ENCODE results near the gene HAPSTR1.
"Not testable (repeated sequence)": the region's sequence is repeated elsewhere in the genome, so short reads cannot be mapped to it uniquely, and the experiment has no call there.

The HAPSTR1 gene, protein sequence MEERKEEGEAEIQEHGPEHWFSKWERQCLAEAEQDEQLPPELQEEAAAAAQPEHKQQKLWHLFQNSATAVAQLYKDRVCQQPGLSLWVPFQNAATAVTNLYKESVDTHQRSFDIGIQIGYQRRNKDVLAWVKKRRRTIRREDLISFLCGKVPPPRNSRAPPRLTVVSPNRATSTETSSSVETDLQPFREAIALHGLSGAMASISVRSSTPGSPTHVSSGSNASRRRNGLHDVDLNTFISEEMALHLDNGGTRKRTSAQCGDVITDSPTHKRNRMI

DNA sequence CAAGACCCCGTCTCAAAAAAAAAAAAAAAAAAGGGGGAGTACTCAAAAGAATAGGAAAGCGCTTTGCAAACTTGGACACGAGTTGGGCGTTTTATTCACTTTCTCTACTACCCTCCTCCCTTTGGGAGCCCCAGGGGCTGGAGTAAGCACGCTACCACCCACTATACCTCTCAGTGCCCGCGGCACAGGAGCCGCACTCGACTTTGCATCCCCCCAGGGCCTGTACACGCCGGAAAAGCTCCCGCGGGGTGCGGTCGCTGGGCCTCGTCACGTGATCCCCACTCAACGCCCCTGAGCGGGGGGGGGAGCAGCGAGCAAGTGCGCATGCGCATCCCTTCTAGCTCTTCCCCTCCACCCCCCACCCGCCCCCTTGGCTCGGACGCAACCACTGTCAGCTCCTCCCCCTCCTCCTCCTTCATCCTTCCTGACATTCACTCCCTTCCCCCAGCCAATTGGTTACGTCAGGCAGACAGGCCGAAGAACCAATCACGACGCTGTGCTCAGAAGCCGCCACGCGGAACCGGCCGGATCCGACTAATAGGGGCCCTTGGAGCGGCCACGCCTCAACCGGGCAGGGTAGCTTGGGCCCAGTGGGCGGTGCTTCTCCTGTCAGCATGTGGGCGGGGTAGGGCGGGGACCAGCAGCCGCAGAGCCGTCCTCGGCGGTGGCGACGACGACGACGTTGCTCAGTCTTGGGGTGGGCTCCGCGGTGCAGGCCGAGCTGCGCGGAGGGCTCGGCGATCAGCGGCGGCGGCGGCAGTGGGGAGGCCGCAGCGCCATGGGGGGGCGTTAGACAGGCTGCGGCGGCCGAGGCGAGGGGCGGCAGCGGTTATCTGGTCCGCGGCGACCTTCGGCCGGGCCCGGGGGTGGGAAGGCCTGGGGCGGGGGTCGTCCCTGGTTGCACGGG lies at the start of gene HAPSTR1:
Gene HAPSTR1, plus strand, starts transcription at position 685 of the 907 bp plus-strand sequence. CDS start 401 bp downstream, outside the sequence.
- no peaks in the 10 kb centered on the region for H3K27me3 ChIP-seq (ENCODE audit: control insufficient read depth, insufficient read depth, low read length)
- H3K36me3 ChIP-seq (ENCODE audit: control insufficient read depth, insufficient read depth, low read length): peaks cover 3% of the 10 kb centered on the region
- peaks cover 8% of the 10 kb centered on the region for H3K4me1 ChIP-seq (ENCODE audit: control insufficient read depth, insufficient read depth, low read length)
- peak within 1 kb of the TSS; percentile 92 for H3K4me3 ChIP-seq (ENCODE audit: low read depth, low read length)
- H3K9ac ChIP-seq (ENCODE audit: low read depth, low read length): peak within 1 kb of the TSS; percentile 88
- H3K9me3 ChIP-seq (ENCODE audit: control insufficient read depth, insufficient read depth, low read length): no peaks in the 10 kb centered on the region

DNA sequence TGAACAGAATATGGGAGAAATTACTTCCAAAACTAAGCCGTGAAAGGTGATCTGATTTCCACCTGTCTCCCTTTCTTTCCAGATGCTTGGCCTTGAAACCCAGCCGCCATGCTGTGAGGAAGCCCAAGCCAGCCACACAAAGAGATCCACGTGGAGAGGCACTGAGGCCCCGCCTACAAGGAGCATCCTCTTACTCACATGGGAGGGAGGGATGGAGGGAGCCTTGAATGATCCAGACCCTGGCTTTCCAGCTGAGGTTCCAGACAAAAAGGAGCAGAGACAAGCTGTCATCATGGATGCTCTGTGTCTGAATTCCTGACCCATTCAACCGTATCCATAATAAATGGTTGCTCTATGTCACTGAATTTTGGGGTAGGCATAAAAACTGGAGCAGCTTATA lies 48.9 kb upstream of the HAPSTR1 start:
- Histone ChIP-seq H3K36me3 (ENCODE audit: control insufficient read depth, insufficient read depth, low read length) (no peaks in the 10 kb centered on the region), H3K9me3 (ENCODE audit: control insufficient read depth, insufficient read depth, low read length) (no peaks in the 10 kb centered on the region), H3K4me1 (ENCODE audit: control insufficient read depth, insufficient read depth, low read length) (peaks cover 3% of the 10 kb centered on the region), H3K27me3 (ENCODE audit: control insufficient read depth, insufficient read depth, low read length) (no peaks in the 10 kb centered on the region), H3K4me3 (ENCODE audit: low read depth, low read length) (no peak overlapping the region), H3K9ac (ENCODE audit: low read depth, low read length) (no peak overlapping the region)

DNA sequence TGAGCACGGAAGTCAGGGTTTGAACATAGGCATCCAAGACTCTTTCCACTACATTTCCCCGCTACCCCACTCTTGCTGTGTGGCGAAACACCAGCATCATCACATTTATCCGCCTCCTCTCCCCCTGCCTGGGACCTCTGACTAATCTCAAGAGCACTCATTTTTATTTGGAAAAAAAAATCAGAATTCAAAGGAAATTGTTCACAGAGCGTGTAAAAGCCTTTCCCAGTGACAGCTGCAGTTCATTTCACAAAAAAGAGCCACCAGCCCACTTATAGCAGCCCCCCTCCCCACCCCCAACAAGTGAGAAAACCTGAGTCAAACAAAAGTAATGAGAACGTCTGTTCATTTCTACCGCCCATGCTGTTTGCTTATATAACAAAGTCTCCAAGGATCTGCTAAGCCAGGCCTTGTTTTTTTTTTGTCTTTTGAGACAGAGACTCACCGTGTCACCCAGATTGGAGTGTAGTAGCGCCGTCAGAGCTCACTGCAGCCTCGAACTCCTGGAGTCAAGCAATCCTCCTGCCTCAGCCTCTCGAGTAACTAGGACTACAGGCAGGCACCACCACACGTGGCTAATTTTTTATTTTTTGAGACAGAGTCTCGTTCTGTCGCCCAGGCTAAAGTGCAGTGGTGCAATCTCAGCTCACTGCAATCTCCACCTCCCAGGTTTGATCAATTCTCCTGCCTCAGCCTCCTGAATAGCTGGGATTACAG lies 48.3 kb upstream of the HAPSTR1 start:
- H3K9me3 ChIP-seq (ENCODE audit: control insufficient read depth, insufficient read depth, low read length): no peaks in the 10 kb centered on the region
- no peaks in the 10 kb centered on the region for H3K36me3 ChIP-seq (ENCODE audit: control insufficient read depth, insufficient read depth, low read length)
- no peaks in the 10 kb centered on the region for H3K27me3 ChIP-seq (ENCODE audit: control insufficient read depth, insufficient read depth, low read length)
- H3K4me3 ChIP-seq (ENCODE audit: low read depth, low read length): no peak overlapping the region
- H3K9ac ChIP-seq (ENCODE audit: low read depth, low read length): no peak overlapping the region
- H3K4me1 ChIP-seq (ENCODE audit: control insufficient read depth, insufficient read depth, low read length): peaks cover 8% of the 10 kb centered on the region

DNA sequence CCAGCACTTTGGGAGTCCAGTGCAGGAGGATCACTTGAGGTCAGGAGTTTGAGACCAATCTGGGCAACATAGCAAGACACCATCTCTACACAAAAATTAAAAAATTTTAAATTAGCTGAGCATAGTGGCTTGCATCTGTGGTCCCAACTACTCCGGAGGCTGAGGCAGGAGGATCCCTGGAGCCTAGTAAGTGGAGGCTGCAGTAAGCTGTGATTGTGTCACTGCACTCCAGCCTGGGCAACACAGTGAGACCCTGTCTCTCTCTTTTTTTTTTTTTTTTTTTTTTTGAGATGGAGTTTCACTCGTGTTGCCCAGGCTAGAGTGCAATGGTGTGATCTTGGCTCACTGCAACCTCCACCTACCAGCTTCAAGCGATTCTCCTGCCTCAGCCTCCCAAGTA lies 45.9 kb upstream of the HAPSTR1 start:
- H3K27me3 ChIP-seq (ENCODE audit: control insufficient read depth, insufficient read depth, low read length); H3K9ac ChIP-seq (ENCODE audit: low read depth, low read length); H3K9me3 ChIP-seq (ENCODE audit: control insufficient read depth, insufficient read depth, low read length); H3K4me3 ChIP-seq (ENCODE audit: low read depth, low read length); H3K4me1 ChIP-seq (ENCODE audit: control insufficient read depth, insufficient read depth, low read length); H3K36me3 ChIP-seq (ENCODE audit: control insufficient read depth, insufficient read depth, low read length): not testable (repeated sequence)

DNA sequence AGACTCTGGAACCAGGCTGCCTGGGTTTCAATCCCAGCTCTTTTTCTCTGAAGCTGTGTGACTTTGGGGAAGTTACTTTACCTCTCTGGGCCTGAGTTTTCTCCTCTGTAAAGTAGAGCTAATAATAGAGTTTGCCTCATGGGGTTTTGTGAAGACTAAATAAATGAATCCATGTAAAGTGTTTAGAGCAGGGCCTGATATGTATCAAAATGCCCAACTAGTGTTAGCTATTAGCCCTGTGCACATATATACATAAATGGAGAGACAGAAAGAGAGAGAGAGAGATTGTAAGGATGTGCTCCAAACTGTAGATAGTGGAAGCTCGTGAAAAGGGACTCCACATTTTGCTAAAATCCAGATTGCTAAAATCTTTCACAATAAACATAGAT lies 44.8 kb upstream of the HAPSTR1 start:
- Histone ChIP-seq H3K9me3 (ENCODE audit: control insufficient read depth, insufficient read depth, low read length) (no peaks in the 10 kb centered on the region), H3K9ac (ENCODE audit: low read depth, low read length) (no peak overlapping the region), H3K4me1 (ENCODE audit: control insufficient read depth, insufficient read depth, low read length) (peaks cover 10% of the 10 kb centered on the region), H3K4me3 (ENCODE audit: low read depth, low read length) (no peak overlapping the region), H3K36me3 (ENCODE audit: control insufficient read depth, insufficient read depth, low read length) (no peaks in the 10 kb centered on the region), H3K27me3 (ENCODE audit: control insufficient read depth, insufficient read depth, low read length) (no peaks in the 10 kb centered on the region)

DNA sequence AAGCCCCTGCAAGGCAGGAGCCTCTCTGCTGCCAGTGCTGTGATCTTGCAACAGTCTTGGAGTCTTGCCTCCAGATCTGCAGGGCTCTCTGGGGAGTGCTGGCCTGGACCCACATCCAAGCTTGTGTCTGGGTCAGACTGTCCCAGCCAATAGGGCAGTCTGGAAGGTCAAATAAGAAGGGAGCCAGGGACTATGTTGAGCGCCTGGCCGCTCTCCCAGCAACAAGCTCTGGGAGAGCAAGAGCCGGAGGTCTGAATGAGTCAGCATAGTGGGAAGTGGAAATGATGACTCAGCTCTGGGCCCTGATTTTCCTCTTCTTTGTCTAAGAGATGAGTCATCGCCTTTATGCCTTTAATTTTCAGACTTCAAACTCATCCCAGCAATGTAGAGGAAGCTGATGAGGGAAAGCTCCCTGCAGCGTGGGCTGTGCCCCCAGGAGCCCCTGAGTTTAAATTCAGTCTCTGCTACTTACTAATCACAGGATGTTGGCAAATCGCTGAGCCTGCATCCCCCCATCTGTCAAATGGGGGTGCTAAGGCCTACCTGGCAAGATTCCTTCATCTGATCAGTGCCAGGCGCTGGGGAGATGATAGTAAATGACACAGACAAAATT lies 43.6 kb upstream of the HAPSTR1 start:
- no peaks in the 10 kb centered on the region for H3K36me3 ChIP-seq (ENCODE audit: control insufficient read depth, insufficient read depth, low read length)
- no peaks in the 10 kb centered on the region for H3K9me3 ChIP-seq (ENCODE audit: control insufficient read depth, insufficient read depth, low read length)
- H3K4me3 ChIP-seq (ENCODE audit: low read depth, low read length): no peak overlapping the region
- H3K27me3 ChIP-seq (ENCODE audit: control insufficient read depth, insufficient read depth, low read length): no peaks in the 10 kb centered on the region
- peaks cover 10% of the 10 kb centered on the region for H3K4me1 ChIP-seq (ENCODE audit: control insufficient read depth, insufficient read depth, low read length)
- no peak overlapping the region for H3K9ac ChIP-seq (ENCODE audit: low read depth, low read length)

DNA sequence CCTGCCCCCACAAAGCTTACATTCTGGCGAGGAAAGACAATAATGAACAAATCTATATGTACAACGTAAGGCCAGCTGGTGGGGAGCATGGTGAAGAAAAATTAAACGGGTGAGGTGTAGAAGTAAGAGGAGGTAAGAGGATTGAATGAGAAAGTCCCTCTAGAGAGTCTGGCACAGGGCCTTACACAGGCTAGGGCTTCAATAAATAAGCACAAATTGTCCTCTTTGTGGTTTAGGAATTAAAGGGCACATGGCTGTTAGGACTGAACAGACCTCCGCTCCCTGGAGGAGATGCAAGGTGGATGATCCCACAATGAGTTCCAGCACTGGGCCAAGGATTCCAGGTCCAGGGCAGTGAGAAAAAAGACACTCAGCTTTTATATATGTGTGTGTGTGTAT lies 43.1 kb upstream of the HAPSTR1 start:
- Histone ChIP-seq H3K4me1 (ENCODE audit: control insufficient read depth, insufficient read depth, low read length) (peaks cover 10% of the 10 kb centered on the region), H3K9ac (ENCODE audit: low read depth, low read length) (no peak overlapping the region), H3K27me3 (ENCODE audit: control insufficient read depth, insufficient read depth, low read length) (no peaks in the 10 kb centered on the region), H3K4me3 (ENCODE audit: low read depth, low read length) (no peak overlapping the region), H3K9me3 (ENCODE audit: control insufficient read depth, insufficient read depth, low read length) (no peaks in the 10 kb centered on the region), H3K36me3 (ENCODE audit: control insufficient read depth, insufficient read depth, low read length) (no peaks in the 10 kb centered on the region)

DNA sequence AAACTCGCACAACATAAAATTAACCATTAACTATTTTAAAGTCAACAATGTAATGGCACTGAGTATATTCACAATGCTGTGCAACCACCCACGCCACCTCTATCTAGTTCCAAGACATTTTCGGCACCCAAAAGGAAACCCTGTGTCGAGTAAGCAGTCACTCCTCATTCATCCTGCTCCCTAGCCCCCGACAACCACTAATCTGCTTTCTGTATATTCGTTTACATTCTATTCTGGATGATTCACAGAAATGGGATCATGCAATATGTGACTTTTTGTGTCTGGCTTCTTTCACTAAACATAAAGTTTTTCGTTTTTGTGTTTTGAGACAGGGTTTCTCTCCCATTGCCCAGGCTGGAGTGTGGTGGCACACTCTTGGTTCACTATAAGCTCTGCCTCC lies 42.2 kb upstream of the HAPSTR1 start:
- H3K27me3 ChIP-seq (ENCODE audit: control insufficient read depth, insufficient read depth, low read length): no peaks in the 10 kb centered on the region
- H3K36me3 ChIP-seq (ENCODE audit: control insufficient read depth, insufficient read depth, low read length): no peaks in the 10 kb centered on the region
- H3K9me3 ChIP-seq (ENCODE audit: control insufficient read depth, insufficient read depth, low read length): no peaks in the 10 kb centered on the region
- H3K4me1 ChIP-seq (ENCODE audit: control insufficient read depth, insufficient read depth, low read length): peaks cover 10% of the 10 kb centered on the region
- no peak overlapping the region for H3K9ac ChIP-seq (ENCODE audit: low read depth, low read length)
- H3K4me3 ChIP-seq (ENCODE audit: low read depth, low read length): no peak overlapping the region

DNA sequence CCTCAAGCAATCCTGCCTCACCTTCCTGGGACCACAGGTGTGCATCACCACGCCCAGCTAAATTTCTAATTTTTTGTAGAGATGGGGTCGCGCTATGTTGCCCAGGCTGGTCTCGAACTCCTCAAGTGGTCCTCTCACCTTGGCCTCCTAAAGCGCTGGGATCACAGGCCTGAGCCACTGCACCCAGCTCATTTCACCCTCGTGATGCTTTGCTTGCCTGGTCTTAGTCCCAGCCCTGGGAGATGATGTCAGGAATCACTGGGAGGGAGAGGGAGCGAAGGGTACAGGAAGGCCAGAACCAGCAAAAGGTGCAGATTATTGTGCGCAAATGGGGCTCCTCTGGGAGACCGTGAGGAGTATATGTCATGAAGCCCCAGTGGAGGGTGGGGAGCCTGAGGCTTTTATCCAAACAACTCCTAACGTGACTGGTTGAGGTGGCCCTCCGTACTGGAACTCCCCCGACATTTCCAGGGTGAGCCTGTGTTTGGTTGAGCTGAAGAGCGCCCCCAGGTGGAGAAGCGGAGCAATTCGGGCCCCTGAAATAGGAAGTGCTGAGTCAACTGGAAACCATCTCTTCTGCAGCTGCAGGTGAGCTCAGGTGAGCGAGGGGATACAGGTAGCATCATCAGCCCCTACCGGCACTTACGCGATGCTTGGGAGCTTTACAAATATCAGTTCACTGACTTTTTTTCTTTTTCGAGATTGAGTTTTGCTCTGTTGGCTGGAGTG lies 41.2 kb upstream of the HAPSTR1 start:
- Histone ChIP-seq H3K4me3 (ENCODE audit: low read depth, low read length) (peak overlapping the region; percentile 24), H3K27me3 (ENCODE audit: control insufficient read depth, insufficient read depth, low read length) (no peaks in the 10 kb centered on the region), H3K36me3 (ENCODE audit: control insufficient read depth, insufficient read depth, low read length) (no peaks in the 10 kb centered on the region), H3K9ac (ENCODE audit: low read depth, low read length) (no peak overlapping the region), H3K4me1 (ENCODE audit: control insufficient read depth, insufficient read depth, low read length) (peaks cover 10% of the 10 kb centered on the region), H3K9me3 (ENCODE audit: control insufficient read depth, insufficient read depth, low read length) (no peaks in the 10 kb centered on the region)

DNA sequence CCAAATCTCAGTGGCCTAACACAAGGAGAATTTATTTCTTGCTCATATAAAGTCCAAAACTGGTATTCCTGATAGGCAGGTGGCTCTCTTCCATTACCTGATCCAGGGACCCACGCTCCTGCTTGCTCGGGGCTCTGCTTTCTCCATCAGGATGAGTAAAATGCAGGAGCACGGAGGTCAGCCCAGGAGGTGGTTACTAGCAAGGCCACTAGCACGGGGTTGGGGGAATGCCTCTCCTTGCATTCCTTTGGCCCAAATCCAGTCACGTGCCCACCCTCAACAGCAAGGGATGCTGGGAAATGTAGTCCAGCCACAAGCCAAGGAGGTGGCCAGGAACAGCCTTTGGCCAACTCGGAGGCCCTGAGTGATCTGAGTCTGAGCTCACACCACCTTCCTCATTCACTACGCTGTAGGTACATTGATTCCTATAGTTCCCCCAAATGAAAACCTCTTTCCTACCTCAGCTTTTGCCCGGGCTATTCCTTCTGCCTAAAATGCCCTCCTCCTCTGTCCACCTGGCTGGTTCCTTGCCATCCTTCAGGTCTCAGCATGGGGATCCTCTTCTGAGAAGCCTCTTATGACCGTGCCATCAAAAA lies 38.3 kb upstream of the HAPSTR1 start:
- no peaks in the 10 kb centered on the region for H3K9me3 ChIP-seq (ENCODE audit: control insufficient read depth, insufficient read depth, low read length)
- peak overlapping the region; percentile 9 for H3K4me3 ChIP-seq (ENCODE audit: low read depth, low read length)
- H3K36me3 ChIP-seq (ENCODE audit: control insufficient read depth, insufficient read depth, low read length): no peaks in the 10 kb centered on the region
- H3K9ac ChIP-seq (ENCODE audit: low read depth, low read length): no peak overlapping the region
- H3K4me1 ChIP-seq (ENCODE audit: control insufficient read depth, insufficient read depth, low read length): peaks cover 2% of the 10 kb centered on the region
- H3K27me3 ChIP-seq (ENCODE audit: control insufficient read depth, insufficient read depth, low read length): no peaks in the 10 kb centered on the region

DNA sequence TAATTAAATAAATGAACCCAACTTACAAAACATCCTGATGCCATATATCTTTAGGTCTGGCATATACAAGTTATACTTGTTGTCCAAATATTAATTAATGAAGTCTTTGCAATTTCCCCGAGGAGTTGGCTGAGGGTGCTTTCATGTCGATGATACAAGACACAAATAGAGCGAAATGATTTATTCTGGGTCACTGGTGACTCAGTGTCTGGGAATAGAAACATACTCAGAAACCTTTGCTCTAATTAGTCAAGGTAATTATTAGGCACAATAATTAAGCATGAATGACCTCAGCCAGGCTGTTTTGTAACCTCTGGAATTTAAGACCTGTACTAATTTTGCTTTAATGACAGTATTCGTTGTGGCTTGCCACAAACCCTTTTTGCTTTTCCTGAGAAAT lies 37.0 kb upstream of the HAPSTR1 start:
- Histone ChIP-seq H3K36me3 (ENCODE audit: control insufficient read depth, insufficient read depth, low read length) (no peaks in the 10 kb centered on the region), H3K27me3 (ENCODE audit: control insufficient read depth, insufficient read depth, low read length) (no peaks in the 10 kb centered on the region), H3K4me1 (ENCODE audit: control insufficient read depth, insufficient read depth, low read length) (no peaks in the 10 kb centered on the region), H3K9me3 (ENCODE audit: control insufficient read depth, insufficient read depth, low read length) (no peaks in the 10 kb centered on the region), H3K9ac (ENCODE audit: low read depth, low read length) (no peak overlapping the region), H3K4me3 (ENCODE audit: low read depth, low read length) (no peak overlapping the region)
